Endothelial cell (in vitro differentiated cells): ENCODE data around the gene KATNB1. TPM values are rescaled to one million over a fixed set of nuclear protein-coding genes. Genes with fewer than 3 reads are reported as not detected.
"Not testable (repeated sequence)": the region's sequence is repeated elsewhere in the genome, so short reads cannot be mapped to it uniquely, and the experiment has no call there.

ENCODE experiments used
- DNase-seq: peaks from one replicate; pipeline ENCODE4 v3.0.0; 2021; ENCODE audit warnings: low spot score
- H3K27ac Mint-ChIP-seq: one replicate; pipeline ENCODE4 v1.8.0; 2021; ENCODE audit warnings: mixed read lengths, inconsistent platforms; ENCODE audit not compliant: unreplicated experiment
- H3K27me3 Mint-ChIP-seq: one replicate; pipeline ENCODE4 v1.8.0; 2021; ENCODE audit warnings: mild to moderate bottlenecking, moderate library complexity, mixed read lengths, inconsistent platforms; ENCODE audit not compliant: unreplicated experiment
- H3K36me3 Mint-ChIP-seq: one replicate; pipeline ENCODE4 v1.8.0; 2021; ENCODE audit warnings: mild to moderate bottlenecking, low read depth, mixed read lengths, inconsistent platforms; ENCODE audit not compliant: unreplicated experiment
- H3K4me1 Mint-ChIP-seq: one replicate; pipeline ENCODE4 v1.8.0; 2021; ENCODE audit warnings: mild to moderate bottlenecking, mixed read lengths, inconsistent platforms; ENCODE audit not compliant: unreplicated experiment
- H3K4me3 Mint-ChIP-seq: one replicate; pipeline ENCODE4 v1.8.0; 2021; ENCODE audit warnings: mild to moderate bottlenecking, mixed read lengths, inconsistent platforms; ENCODE audit not compliant: unreplicated experiment
- H3K9me3 Mint-ChIP-seq: one replicate; pipeline ENCODE4 v1.8.0; 2021; ENCODE audit warnings: mixed read lengths, inconsistent platforms; ENCODE audit not compliant: unreplicated experiment
- total RNA-seq: library from RNA; stranded (reverse); fragmentation: NEBNext Ultra II Directional; extraction: Animal tissue kit (Norgen Biotek cat#: 25700); gene quantifications from one replicate; pipeline ENCODE4 v1.2.1, GENCODE V29; 2021; ENCODE audit not compliant: unreplicated experiment
- TF ChIP-seq, protein P1 (sequence below): fragments of 200-600 bp; sonication (generic); IDR thresholded peaks from one replicate; pipeline ENCODE4 v1.5.0; 2021; ENCODE audit warnings: antibody characterized with exemption; ENCODE audit not compliant: unreplicated experiment

KATNB1 gene
- total RNA-seq, 1 donor from 2014 or later = 29.2 TPM

GRCh38 chr16:57711993-57712392 lies 23.6 kb upstream of the KATNB1 start:
- Mint-ChIP-seq H3K36me3 (no peaks in the 10 kb centered on the region), H3K4me1 (no peaks in the 10 kb centered on the region), H3K4me3 (no peak overlapping the region), H3K27me3 (no peaks in the 10 kb centered on the region), H3K27ac (no peak overlapping the region), H3K9me3 (no peaks in the 10 kb centered on the region)
- TF ChIP-seq, protein P1, sequence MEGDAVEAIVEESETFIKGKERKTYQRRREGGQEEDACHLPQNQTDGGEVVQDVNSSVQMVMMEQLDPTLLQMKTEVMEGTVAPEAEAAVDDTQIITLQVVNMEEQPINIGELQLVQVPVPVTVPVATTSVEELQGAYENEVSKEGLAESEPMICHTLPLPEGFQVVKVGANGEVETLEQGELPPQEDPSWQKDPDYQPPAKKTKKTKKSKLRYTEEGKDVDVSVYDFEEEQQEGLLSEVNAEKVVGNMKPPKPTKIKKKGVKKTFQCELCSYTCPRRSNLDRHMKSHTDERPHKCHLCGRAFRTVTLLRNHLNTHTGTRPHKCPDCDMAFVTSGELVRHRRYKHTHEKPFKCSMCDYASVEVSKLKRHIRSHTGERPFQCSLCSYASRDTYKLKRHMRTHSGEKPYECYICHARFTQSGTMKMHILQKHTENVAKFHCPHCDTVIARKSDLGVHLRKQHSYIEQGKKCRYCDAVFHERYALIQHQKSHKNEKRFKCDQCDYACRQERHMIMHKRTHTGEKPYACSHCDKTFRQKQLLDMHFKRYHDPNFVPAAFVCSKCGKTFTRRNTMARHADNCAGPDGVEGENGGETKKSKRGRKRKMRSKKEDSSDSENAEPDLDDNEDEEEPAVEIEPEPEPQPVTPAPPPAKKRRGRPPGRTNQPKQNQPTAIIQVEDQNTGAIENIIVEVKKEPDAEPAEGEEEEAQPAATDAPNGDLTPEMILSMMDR = no peak
- no peak for DNase-seq

DNA sequence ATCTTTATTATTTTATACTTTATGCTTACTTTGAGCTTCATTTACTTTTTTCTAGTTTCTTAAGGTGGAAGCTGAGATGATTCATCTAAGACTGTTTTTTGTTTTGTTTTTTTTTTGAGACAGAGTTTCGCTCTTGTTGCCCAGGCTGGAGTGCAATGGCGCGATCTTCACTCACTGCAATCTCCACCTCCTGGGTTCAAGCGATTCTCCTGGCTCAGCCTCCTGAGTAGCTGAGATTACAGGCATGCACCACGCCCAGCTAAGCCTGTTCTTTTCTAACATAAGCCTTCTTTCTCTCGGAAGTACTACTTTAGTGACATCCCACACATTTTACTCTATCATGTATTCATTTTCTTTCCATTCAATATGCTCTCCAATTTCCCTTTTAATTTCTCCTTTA lies 23.0 kb upstream of the KATNB1 start:
- not testable (repeated sequence) for H3K27ac Mint-ChIP-seq, H3K4me3 Mint-ChIP-seq, DNase-seq, H3K27me3 Mint-ChIP-seq, H3K36me3 Mint-ChIP-seq, H3K9me3 Mint-ChIP-seq, H3K4me1 Mint-ChIP-seq

DNA sequence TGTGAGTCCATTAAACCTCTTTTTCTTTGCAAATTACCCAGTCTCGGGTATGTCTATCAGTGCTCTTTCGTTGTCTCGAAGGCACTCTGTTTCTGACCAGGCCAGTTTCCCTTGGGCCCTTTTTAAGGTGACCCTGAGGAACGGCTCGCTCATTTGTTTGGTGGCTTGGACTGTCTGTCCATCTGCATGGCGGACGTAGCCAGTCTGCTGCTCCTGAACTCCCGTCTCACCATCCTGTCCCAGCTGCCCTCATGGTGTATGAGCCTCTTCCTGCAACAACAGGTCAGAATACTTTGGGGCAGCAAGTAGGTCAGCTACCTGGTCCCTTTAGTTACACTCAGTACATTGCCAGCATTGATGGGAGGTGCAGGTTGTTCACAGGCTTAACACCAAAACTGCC lies 22.0 kb upstream of the KATNB1 start:
- Mint-ChIP-seq H3K4me1 (no peaks in the 10 kb centered on the region), H3K27ac (no peak overlapping the region), H3K36me3 (no peaks in the 10 kb centered on the region), H3K4me3 (no peak overlapping the region), H3K27me3 (peaks cover 1% of the 10 kb centered on the region), H3K9me3 (no peaks in the 10 kb centered on the region)
- no peak for DNase-seq
- TF ChIP-seq, protein P1 = no peak

DNA sequence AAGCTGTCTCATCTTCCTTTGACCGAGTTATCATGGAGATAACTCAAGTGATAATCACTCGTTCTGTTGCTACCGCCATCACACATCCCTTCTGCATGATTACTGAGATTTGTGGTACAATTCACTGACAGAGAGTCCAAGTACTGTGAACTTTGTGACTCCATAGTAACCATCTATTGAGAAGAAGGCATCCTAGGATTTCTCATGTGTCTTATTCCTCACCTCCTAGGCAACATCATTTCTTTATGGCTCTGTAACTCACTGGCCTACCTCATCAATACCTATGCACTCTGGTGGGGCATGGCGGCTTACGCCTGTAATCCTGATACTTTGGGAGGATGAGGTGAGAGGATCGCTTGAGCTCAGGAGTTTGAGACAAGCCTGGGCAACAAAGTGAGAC lies 21.5 kb upstream of the KATNB1 start:
- peaks cover 1% of the 10 kb centered on the region for H3K27me3 Mint-ChIP-seq
- H3K36me3 Mint-ChIP-seq = no peaks in the 10 kb centered on the region
- no peak overlapping the region for H3K4me3 Mint-ChIP-seq
- DNase-seq = no peak
- TF ChIP-seq, protein P1 = no peak
- H3K9me3 Mint-ChIP-seq = no peaks in the 10 kb centered on the region
- H3K27ac Mint-ChIP-seq = no peak overlapping the region
- H3K4me1 Mint-ChIP-seq = no peaks in the 10 kb centered on the region

GRCh38 chr16:57720142-57720575 lies 15.4 kb upstream of the KATNB1 start:
- H3K4me1 Mint-ChIP-seq = no peaks in the 10 kb centered on the region
- H3K9me3 Mint-ChIP-seq = no peaks in the 10 kb centered on the region
- no peak overlapping the region for H3K4me3 Mint-ChIP-seq
- TF ChIP-seq, protein P1 = peak; percentile 64
- peaks cover 6% of the 10 kb centered on the region for H3K27me3 Mint-ChIP-seq
- peak; percentile 79 for DNase-seq
- H3K36me3 Mint-ChIP-seq = no peaks in the 10 kb centered on the region
- no peak overlapping the region for H3K27ac Mint-ChIP-seq
